ENCODE measurements around the gene GPR62. TPM values are rescaled to one million over a fixed set of nuclear protein-coding genes. Genes with fewer than 3 reads are reported as not detected.

GPR62 gene
- total and polyA plus RNA-seq, 2 experiments from 2014 or later, result 0.10 to 0.38 TPM

- TF ChIP-seq ZNF462 (CRISPR knock-in tag; IDR thresholded peaks at IDR 0.05), result no peak
- TF ChIP-seq ZNF114 (CRISPR knock-in tag; IDR thresholded peaks at IDR 0.05), result no peak
- no peak for TF ChIP-seq ETS1 (IDR thresholded peaks at IDR 0.05)
- TF ChIP-seq JUNB (IDR thresholded peaks at IDR 0.05; ENCODE audit: unreplicated experiment), result no peak
- no peak for TF ChIP-seq STAT1 (IDR thresholded peaks at IDR 0.05; ENCODE audit: unreplicated experiment)
- TF ChIP-seq REST (IDR thresholded peaks at IDR 0.05; ENCODE audit: unreplicated experiment), result no peak
- TF ChIP-seq CTCF (conservative IDR thresholded peaks at IDR 0.05; ENCODE audit: low read depth in 2 of 2), result no peak
- TF ChIP-seq EZH2 (IDR thresholded peaks at IDR 0.05; ENCODE audit: low read depth, unreplicated experiment), result no peak
Measured at GRCh38 chr3:51962854-51963530, 7.8 kb downstream of the GPR62 start (continued).
